ENCODE results near the gene DNAL1.

DNA sequence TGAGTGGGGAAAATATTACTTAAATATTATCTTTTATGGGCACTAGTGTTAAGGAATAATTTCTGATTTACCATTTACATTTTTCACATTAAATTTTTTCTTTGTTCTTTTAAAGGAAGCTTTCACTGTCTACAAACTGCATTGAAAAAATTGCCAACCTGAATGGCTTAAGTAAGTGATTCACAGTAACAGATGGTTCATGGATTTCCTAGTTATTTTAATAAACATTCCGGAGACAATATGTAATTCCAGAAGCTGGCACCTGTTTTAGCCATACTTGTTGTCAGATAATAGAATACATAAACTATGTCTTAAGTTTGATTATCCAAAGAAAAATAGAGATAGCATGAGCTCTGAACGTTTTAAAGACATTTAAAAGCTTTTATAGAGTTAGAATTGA is 17.1 kb downstream of the DNAL1 start:
- TF ChIP-seq, protein P1, sequence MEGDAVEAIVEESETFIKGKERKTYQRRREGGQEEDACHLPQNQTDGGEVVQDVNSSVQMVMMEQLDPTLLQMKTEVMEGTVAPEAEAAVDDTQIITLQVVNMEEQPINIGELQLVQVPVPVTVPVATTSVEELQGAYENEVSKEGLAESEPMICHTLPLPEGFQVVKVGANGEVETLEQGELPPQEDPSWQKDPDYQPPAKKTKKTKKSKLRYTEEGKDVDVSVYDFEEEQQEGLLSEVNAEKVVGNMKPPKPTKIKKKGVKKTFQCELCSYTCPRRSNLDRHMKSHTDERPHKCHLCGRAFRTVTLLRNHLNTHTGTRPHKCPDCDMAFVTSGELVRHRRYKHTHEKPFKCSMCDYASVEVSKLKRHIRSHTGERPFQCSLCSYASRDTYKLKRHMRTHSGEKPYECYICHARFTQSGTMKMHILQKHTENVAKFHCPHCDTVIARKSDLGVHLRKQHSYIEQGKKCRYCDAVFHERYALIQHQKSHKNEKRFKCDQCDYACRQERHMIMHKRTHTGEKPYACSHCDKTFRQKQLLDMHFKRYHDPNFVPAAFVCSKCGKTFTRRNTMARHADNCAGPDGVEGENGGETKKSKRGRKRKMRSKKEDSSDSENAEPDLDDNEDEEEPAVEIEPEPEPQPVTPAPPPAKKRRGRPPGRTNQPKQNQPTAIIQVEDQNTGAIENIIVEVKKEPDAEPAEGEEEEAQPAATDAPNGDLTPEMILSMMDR (IDR thresholded peaks at IDR 0.05): no peak
- TF ChIP-seq POLR2AphosphoS5 (IDR thresholded peaks at IDR 0.05) (no peak), EP300 (IDR thresholded peaks at IDR 0.05) (no peak)
